Measurements from ENCODE around the gene PTPRO. TPM values are rescaled to one million over a fixed set of nuclear protein-coding genes. Genes with fewer than 3 reads are reported as not detected.
"Not testable (repeated sequence)": the region's sequence is repeated elsewhere in the genome, so short reads cannot be mapped to it uniquely, and the experiment has no call there.

Gene PTPRO
- total RNA-seq, 4 donors from 2014 or later = 0.26 to 0.81 (median 0.51) TPM

DNA sequence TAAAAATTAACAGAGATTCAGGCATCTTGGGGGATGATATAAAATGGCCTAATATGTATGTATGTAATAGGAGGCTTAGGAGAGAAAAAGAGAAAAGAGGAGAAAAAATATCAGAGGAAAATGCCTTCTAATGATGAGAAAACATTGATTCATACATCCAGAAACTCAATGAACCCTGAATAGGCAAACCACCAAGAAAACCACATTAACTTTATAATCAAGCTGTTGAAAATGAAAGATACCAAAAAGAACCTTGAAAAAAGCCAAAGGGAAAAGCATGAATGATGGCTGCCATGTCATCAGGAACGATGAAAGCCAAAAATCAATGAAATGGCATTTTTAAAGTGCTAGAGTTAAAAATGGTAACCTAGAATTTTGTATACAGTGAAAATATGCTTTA is 286.6 kb downstream of the PTPRO start:
- H3K4me3 ChIP-seq = no peak overlapping the region
- peaks cover 13% of the 10 kb centered on the region for H3K9me3 ChIP-seq
- 80% methylated on average over 1 of the region's 1 CpG for WGBS
- no peaks in the 10 kb centered on the region for H3K36me3 ChIP-seq
- TF ChIP-seq POLR2AphosphoS5 (IDR thresholded peaks at IDR 0.05) (no peak), EP300 (IDR thresholded peaks at IDR 0.05) (no peak), CTCF (IDR thresholded peaks at IDR 0.05) (no peak), POLR2A (IDR thresholded peaks at IDR 0.05) (no peak)
- H3K4me1 ChIP-seq = no peaks in the 10 kb centered on the region
- no peaks in the 10 kb centered on the region for H3K27me3 ChIP-seq
- no peak overlapping the region for H3K27ac ChIP-seq
- DNase-seq (ENCODE audit: low spot score in 2 of 2) = no peak

DNA sequence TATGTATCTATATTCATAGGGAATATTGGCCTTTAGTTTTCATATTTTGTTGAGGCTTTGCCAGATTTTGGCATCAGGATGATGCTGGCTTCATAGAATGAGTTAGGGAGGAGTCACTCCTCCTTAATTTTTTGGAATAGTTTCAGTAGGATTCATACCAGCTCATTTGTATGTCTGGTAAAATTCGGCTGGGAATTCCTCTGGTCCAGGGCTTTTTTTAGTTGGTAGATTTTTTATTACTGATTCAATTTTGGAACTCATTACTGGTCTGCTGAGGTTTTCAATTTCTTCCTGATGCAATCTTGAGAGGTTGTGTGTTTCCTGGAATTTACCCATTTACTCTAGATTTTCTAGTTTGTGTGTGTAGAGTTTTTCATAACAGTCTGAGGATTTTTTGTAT is 291.7 kb downstream of the PTPRO start:
- 35% methylated on average over 1 of the region's 1 CpG for WGBS
- Histone ChIP-seq H3K36me3 (peaks cover under 1% of the 10 kb centered on the region), H3K9me3 (peaks cover 13% of the 10 kb centered on the region), H3K4me3 (no peak overlapping the region), H3K27ac (no peak overlapping the region), H3K27me3 (no peaks in the 10 kb centered on the region), H3K4me1 (no peaks in the 10 kb centered on the region)
- DNase-seq (ENCODE audit: low spot score in 2 of 2) = no peak
- TF ChIP-seq EP300 (IDR thresholded peaks at IDR 0.05) = no peak
- TF ChIP-seq CTCF (IDR thresholded peaks at IDR 0.05) = no peak
- TF ChIP-seq POLR2A (IDR thresholded peaks at IDR 0.05) = no peak
- TF ChIP-seq POLR2AphosphoS5 (IDR thresholded peaks at IDR 0.05) = no peak

DNA sequence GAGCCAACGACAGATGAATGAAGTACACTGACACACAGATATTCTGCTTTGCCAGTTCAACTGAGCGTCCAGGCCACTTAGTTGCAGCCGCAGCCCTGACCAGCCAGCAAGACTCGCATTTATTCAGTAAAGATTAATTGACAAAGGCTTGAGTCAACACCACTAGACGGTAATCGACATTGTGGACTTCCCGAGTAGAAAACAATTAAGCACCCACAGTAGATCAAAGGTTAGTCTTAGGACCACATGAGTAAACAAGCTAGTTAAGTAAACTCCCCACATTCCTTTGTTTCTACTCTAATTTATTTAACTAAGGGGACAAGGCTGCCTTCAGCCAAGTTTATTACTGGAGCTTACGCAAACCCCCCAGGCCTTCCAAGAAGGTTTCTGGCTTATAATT is 294.2 kb downstream of the PTPRO start:
- H3K4me3 ChIP-seq; H3K27ac ChIP-seq; DNase-seq (ENCODE audit: low spot score in 2 of 2); H3K4me1 ChIP-seq; H3K27me3 ChIP-seq: not testable (repeated sequence)
- Histone ChIP-seq H3K9me3 (peaks cover 13% of the 10 kb centered on the region), H3K36me3 (peaks cover 17% of the 10 kb centered on the region)
- 95% methylated on average over 8 of the region's 8 CpGs for WGBS

GRCh38 chr12:15620741-15621539 is 298.6 kb downstream of the PTPRO start:
- Histone ChIP-seq H3K9me3 (no peaks in the 10 kb centered on the region), H3K4me3 (no peak overlapping the region), H3K4me1 (no peaks in the 10 kb centered on the region), H3K27me3 (no peaks in the 10 kb centered on the region), H3K27ac (no peak overlapping the region), H3K36me3 (peaks cover 24% of the 10 kb centered on the region)
- TF ChIP-seq POLR2A (IDR thresholded peaks at IDR 0.05) (no peak), CTCF (IDR thresholded peaks at IDR 0.05) (no peak), POLR2AphosphoS5 (IDR thresholded peaks at IDR 0.05) (no peak), EP300 (IDR thresholded peaks at IDR 0.05) (no peak)
- DNase-seq (ENCODE audit: low spot score in 2 of 2) = no peak
- WGBS = 59% methylated on average over 4 of the region's 4 CpGs

- Histone ChIP-seq H3K4me3 (no peak overlapping the region), H3K9me3 (no peaks in the 10 kb centered on the region), H3K4me1 (peaks cover 9% of the 10 kb centered on the region), H3K27ac (no peak overlapping the region), H3K27me3 (no peaks in the 10 kb centered on the region), H3K36me3 (peaks cover 15% of the 10 kb centered on the region)
- DNase-seq (ENCODE audit: low spot score in 2 of 2) = no peak
- TF ChIP-seq CTCF (IDR thresholded peaks at IDR 0.05) (no peak), EP300 (IDR thresholded peaks at IDR 0.05) (no peak), POLR2A (IDR thresholded peaks at IDR 0.05) (no peak), POLR2AphosphoS5 (IDR thresholded peaks at IDR 0.05) (no peak)
- 94% methylated on average over 2 of the region's 2 CpGs for WGBS
Measured at GRCh38 chr12:15625075-15625474, 302.8 kb downstream of the PTPRO start.
